HG03469 (cell line): ENCODE results near the gene CDH13.

Experiments
- ATAC-seq: cut with Tn5 transposase; IDR thresholded peaks from one replicate; pipeline ENCODE4 v1.9.1; 2021; ENCODE audit warnings: mild to moderate bottlenecking, moderate library complexity, moderate number of reproducible peaks; ENCODE audit not compliant: unreplicated experiment

The CDH13 gene

DNA sequence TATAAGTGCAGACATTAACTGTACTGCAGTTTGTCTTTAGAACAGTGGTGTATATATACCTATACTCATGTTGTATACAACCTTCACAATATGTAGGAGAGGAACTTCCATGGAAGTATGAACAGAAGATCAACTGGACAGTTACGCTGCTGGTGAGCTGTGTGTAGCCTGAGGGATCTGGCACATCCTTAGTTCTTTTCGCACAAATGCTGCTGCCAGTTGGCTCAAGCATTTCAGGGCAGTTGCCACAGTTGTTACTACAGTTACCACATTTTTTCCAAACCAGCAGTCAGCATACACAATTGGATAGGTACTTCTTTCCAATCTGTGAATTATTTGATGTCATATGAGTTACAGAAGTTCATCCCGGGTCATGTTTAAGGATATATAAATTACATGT is 641.4 kb downstream of the CDH13 start:
- no peak for ATAC-seq

DNA sequence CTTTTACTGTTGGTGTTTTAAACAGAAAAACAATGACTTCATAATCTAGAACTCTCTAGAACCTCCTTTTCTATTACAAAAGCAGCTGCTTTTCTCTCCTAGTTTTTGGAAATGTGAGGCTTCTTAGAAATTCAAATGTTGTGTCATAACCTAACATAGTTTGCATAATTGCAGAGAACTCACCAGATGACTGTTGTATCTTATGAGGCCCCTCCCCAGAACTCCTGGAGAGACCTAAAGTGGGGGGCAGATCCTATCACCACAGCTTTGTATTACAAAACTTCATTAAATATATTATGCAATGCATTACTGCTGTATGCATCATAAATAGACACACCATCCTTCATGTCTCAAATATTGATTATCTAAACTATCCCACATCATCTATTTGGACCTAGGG is 642.3 kb downstream of the CDH13 start:
- ATAC-seq, result no peak

DNA sequence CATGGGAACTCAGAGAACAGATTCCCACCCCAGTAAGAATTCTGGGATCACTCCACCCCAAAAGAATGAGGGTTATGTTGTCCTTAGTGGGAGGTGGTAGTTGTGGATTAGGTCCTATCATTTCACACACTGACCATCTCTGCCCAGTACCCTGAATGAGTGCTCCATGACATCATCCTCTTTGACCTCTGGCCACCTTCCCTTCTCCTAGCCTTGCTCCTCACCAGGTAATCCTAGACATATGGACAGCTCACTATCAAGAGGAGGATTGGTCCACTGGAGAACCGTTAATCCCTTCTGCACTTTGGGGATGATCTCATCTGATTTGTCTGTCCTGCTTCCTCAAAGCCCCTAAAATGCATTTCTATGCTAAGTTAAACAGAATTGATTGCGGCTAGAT is 642.8 kb downstream of the CDH13 start:
- ATAC-seq, result no peak

DNA sequence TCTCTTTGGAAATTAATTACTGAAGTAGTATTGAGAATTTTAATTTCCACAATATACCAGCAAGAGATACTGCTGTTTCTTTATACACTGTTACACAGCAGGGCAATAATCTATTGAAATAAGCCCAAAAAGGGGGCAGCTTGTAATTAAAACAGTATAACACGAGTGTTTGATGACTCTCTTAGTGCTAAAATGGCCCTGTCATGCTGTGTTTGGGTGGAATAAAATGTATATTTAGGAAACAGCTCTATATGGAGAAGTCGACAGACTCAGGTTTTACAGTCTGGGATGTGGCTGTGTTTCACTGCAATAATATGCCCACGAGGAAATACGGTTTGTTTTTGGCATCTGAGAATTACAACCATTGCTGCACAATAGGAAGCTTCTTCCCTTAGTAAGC is 643.3 kb downstream of the CDH13 start:
- ATAC-seq, result no peak

DNA sequence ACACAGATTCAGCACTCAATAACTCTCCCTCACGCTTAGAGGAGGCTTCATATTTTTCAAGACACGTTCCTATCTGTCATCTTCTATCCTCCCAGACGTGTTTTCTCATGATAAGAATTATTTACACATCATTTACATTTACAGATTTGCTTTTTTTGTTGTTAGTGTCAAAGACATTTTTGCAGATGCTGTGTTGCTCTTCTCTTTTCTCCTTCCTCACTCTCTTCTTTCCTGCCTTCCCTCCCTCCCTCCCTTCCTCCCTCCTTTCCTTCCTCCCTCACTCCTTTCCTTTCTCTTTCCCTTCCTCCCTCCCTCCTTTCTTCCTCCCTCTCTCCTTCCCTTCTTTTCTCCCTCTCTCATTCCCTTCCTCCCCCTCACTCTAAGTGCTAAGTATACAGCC is 643.9 kb downstream of the CDH13 start:
- no peak for ATAC-seq

DNA sequence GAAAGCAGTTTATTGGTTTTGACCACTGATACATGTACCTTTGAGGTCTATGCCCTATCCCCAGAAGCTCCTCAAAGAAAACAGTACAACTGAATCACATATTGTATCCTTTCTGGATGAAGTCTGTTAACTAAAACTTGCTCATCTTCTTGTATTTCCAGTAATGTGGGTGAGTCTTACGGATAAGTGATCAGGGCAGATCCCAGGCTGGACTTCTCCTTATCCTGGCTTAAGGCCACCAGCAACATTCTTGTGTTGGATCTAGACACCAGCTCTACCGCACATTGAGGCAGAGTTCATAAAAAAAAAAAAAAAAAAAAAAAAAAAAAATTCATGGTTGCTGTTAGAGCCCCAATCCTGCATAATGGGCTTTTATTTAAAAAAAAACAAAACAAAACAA is 644.4 kb downstream of the CDH13 start:
- ATAC-seq, result no peak

DNA sequence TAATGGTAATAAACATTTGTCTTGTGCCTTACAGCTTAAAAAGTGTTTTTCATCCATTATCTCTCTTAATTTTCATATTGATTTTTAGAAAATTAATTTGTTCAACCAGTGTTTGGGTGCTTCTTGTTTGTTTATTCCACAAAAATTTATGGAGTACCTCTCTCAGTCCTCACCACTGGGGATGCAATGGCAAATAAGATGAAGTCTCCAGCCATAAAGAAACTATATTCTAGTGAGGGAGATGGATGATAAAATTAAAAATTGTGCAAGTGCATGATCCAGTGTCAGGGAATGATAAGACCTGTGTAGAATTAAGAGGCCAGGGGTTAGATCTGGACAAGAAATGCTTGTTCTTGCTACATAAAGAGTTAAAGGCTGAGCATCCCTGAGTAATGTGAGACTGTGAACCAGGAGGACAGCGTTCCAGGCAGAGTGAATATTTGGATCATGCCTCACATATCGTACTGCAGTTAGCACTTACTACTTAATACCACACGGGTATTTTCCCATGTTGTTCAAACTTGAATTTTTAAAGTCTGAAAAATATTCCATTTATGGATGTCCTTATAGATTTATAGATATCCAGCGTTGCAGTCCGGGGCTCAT is 645.3 kb downstream of the CDH13 start:
- no peak for ATAC-seq

DNA sequence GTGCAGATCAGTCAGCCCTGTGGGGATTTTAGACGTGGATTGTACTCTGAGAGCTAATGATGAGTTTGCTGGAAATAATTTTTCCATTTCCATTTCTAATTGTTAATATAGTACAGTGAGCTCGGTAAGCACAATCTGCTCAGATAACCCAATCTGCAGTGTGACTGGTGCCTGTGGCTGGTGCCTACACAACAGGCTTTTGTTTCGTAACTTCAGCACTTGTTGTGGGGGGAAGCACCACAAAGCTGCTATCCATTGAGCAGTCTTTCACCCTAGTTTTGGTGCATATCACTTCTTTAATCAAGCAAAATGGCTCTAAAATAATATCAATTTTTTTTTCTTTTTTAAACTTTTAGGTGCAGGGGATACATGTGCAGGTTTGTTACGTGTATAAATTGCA is 646.1 kb downstream of the CDH13 start:
- ATAC-seq, result no peak

DNA sequence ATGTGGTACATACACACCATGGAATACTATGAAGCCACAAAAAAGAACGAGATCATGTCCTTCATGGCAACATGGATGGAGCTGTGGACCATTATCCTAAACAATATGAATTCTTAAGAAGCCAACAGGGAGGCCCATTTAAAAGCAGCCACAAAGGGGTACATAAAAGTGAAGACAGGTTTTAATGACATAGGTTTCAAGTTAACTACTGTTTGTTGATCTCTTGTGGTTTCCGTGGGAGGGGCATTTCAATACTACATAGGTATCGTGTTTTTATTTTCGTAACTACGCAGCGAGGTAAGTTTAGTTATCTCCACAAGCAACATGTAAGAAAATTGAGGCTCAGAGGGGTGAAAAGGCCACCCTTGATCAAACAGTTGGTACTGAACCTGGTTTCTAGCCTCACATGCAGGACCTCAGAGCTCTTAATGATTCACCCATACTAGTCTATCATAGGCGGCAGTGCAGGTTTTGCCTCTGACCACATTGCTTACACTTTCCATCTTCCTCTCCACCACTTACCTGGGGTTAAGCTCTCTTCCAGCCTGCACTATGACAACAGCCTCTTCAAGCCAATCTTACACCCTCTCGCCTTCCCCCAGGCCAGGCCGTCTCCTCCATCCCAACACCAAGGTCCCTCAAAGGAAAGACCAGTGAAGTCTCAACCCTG is 646.9 kb downstream of the CDH13 start:
- ATAC-seq, result no peak

DNA sequence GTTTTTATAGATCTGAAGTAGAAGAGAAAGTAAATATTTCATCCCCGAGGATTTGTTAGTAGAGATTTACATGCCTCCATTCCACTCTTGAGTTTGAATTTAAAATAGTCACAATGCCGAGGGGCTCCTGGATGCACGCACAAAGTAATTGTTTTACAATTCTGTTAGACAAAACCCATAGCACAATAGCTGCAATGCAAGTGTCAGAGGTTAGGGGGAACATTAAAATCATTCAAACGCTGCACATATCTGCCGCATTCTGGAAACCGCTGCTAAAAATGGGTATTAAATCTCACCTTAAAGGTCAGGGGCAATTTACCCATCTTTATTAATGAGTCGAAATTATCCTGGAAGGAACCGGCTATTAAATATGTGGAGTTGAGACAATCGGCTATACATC is 652.5 kb downstream of the CDH13 start:
- ATAC-seq, result no peak

DNA sequence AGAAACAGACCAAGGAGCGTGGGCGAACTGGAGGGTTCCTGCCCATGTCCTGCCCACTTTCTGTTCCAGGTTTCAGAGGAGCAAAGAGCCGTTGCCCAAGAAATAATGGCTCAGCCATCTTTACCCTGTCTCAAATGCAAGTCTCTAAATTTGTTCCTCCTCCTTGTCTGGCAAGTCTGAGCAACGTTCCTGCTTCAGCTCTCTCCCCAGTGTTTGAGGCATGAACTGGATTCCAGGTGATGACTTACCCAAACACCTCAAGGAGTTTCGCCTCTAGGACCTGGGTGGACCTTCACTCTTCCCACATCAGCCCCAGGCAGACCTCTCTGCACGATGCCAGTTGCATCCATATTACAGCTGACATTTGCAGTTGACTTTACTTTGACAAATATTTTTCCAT is 659.2 kb downstream of the CDH13 start:
- no peak for ATAC-seq

DNA sequence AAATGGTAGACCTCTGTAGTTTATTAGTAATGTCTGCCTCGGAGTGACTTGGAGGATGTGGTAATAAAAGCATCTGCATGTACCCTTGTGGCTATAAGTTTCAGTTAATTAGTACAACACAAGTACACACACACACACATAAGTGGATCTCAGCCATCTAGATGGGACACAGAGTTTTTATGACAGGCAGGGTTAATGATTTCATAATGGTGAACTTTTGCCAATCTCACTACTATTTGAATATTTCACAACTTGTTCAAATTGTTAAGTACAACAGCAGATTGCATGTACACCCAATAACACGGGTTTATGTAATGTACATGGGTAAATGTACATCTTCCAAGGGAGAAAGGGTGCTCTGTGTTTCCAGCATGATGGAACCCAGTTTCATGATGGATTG is 669.7 kb downstream of the CDH13 start:
- ATAC-seq, result no peak

DNA sequence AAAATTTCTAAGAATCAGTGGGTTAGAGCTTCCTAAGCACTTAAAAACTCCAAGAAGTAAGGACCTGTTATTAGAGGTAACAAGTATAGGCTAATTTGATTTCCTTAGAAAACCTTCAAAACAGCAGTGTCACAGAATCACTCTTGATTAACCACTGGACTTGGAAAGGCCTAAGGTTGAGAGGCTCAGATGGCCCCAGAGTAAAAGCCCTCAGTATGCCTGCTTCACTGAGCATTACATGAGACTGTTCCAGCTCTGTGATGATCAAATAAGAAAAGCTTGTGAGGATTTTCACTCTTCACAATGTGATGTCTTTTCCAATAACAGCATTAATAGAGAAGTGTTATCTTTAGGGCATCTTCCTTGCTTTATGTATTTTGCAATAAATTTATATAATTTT is 671.8 kb downstream of the CDH13 start:
- ATAC-seq, result no peak

DNA sequence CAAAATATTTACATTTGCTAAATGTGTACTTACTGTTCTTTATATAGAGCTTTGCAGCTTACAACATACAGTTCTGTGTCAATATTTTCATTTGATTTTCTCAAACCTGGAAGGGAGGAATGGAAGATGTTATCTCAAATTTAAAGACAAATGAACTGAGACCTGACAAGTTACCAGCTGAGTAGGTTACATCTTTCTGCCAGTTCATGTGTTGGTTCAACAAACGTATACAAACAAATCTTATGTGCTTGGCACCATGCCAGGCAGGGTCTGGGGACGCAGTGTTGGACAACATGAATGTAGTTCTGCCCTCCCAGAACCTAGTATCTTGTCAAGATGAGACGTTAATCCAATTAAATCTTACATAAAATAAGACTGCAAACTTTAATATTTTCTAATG is 673.6 kb downstream of the CDH13 start:
- ATAC-seq, result no peak

DNA sequence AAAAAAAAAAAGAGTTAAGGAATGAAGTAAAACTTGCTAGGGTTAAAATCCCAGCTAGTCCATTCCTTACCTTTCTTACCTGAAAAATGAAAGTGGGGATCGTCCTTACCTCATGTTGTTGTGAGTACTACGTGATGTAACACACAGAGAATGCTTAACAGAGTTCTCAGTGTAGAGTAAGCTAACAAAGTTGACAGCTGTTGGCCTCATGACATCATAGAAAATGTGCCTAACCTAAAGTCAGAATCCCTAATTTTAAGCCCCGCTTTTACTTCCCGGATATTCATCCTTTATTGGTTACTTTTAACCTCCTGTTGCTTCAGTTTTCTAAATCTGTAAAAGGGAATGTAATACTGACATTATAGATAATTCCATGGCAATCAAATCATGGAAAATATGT is 675.2 kb downstream of the CDH13 start:
- no peak for ATAC-seq

DNA sequence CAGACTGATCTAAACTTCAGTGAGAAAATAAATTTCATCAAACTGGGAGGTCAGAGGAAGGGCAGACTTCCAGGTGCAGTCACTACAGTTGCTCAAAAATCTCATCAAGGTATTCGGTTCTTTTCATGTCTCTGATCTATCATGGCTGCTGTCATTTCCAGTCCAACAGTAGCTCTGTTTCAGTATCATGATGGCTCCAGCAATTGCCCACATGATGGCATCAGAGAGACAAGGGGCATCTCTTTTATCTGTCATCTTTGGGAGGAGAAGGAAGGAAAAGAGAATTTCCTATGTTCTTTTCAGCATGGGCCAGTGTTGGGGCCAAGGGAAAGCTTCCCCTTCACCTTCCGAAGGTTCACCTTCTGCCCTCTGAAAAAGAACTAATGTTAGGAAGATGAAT is 676.1 kb downstream of the CDH13 start:
- ATAC-seq, result no peak

DNA sequence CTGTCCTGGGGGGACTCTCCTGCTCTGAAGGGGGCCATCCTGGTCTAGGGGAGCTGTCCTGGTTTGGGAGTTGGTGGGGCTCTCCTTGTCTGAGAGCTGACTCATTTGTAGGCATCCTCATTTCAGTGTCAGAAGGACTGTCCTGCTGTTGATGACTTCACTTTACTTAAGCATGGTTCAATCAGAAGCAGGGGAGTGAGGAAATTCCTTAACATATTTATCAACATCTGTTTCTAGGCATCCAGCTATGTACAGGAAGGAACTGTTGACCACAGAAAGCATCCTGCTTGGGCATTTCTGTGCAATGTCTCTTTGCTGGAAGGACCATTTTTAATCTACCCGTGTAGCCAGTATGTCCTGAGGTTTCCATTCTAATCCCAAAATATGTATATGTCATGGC is 678.3 kb downstream of the CDH13 start:
- no peak for ATAC-seq

DNA sequence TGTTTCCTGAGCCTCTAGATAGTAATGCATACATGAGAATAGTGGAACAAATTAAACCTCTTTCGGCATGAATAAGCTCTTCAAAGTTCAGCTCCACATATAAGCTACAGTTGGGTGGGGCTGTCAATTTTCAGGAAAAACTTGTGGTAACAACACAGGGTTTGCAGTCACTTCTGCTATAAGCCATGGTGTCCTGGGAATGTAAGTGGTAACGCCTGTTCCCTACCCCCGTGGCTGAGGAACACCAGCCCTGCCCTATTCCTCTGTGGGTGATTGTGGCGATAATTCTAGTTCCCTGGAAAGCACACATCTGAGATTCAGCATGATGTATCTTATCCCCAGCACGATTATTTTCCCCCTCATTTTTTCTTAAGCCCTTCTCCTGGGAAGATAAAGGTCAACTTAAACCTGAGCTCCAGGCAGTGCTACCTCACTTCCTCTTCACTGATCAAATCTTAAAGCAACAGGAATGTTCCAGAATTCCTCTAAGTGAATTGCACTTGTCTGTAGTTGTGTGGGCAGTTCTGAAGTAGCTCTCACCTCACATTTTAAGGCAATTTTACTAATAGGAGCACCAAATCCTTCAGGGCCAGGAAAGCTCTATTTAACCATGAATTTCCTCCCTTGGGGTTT is 680.3 kb downstream of the CDH13 start:
- no peak for ATAC-seq

DNA sequence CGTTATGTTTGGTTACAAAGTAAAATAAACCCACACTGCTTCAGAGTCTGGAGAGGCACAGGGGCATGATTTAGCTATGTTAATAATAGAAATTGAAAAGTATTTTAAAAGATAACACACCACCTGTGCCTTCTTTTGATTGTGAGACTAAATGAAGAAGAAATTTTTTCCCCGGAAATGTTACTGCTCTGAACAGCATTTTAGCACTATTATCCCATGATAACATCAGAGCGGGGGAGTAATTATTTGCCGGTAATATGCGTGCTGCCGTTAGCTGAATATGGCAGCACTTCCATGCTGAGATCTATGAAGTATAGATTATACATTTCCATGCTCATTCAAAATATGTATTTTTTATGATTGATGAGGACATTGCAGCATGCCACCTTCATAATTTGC is 680.8 kb downstream of the CDH13 start:
- ATAC-seq, result no peak

DNA sequence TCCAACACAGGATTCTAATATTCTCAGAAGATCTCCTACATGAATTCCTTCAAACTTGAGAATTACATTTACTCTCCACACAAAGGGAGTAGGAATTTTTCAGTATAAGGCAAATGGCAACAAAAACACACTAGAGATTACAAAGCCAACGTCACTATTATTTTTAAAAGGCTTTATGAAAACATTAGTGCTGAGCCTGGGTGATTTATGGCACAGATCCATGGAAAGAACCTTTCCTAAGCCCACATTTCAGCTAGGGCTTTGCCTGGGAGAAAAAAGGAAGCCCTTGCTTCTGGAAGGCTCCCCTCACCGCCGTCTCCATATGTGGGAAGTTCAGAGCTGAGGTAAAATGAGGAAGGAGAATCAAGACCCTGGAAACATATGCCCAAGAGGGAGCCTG is 681.6 kb downstream of the CDH13 start:
- ATAC-seq, result no peak

DNA sequence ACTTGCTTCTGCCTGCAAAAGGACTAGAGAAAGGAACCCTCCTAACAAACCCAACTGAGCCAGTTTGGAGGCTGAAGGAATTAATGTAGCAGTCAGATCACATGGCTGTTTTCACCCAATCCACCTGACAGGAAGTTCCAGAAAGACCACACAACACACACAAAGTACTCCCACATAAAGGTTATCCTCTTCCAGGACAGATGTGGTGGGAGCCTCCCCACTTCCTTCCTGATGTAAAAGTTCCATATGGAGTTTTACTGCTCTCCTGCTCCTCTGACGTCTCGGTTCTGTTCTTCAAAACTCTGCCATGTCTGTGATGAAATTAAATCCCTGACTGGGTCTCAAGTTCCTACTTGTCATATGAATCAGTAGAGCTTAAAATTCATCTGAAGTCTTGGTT is 684.0 kb downstream of the CDH13 start:
- ATAC-seq, result no peak

DNA sequence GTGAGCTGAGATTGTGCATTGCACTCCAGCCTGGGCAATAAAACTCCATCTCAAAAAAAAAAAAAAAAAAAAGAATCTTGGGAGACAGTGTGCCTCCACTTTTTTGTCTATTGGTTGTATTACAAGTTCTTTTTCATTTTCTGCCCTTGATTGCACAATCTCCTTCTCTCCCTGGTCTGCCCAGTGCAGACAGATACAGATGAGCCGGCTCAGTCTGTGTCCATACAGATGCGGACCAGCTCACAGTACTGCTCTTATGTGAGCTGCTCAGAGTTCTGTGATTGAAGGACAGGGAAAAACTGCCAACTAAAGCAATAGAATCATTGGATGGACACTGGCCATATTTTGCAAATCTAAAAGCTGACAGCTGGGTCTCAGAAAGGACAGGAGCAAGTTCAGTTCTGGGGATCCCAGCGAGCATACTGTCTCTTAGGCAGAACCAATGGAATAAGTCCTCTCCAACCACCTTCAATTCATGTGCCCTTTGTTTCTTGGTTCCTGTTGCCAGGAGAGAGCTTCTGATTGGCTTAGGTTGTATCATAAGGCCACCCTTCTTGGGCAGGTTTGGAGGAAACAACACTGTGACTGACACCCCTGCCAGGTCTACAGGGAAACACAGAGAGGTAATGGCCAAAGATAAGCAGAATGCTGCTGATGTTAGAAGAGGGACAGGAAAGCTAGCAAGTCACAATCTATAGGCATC is 685.4 kb downstream of the CDH13 start:
- ATAC-seq, result no peak
